ENCODE results near the gene HES5.

The HES5 gene

GRCh38 chr1:2493691-2494322 is 36.3 kb downstream of the HES5 start:
- no peak overlapping the region for H3K4me3 ChIP-seq (ENCODE audit: control insufficient read depth, low read depth, low read length)
- no peak for DNase-seq (ENCODE audit: low read depth)
- TF ChIP-seq CTCF (conservative IDR thresholded peaks at IDR 0.05; ENCODE audit: control insufficient read depth, insufficient read depth, low read depth, low read length), result no peak

- H3K4me3 ChIP-seq (ENCODE audit: control insufficient read depth, low read depth, low read length), result no peak overlapping the region
- no peak for DNase-seq (ENCODE audit: low read depth)
- TF ChIP-seq CTCF (conservative IDR thresholded peaks at IDR 0.05; ENCODE audit: control insufficient read depth, insufficient read depth, low read depth, low read length), result no peak
Observed at GRCh38 chr1:2493218-2493617, 36.8 kb downstream of the HES5 start.

GRCh38 chr1:2492091-2492490 is 38.0 kb downstream of the HES5 start:
- TF ChIP-seq CTCF (conservative IDR thresholded peaks at IDR 0.05; ENCODE audit: control insufficient read depth, insufficient read depth, low read depth, low read length), result no peak
- no peak overlapping the region for H3K4me3 ChIP-seq (ENCODE audit: control insufficient read depth, low read depth, low read length)
- DNase-seq (ENCODE audit: low read depth), result no peak

GRCh38 chr1:2489615-2490014 is 40.4 kb downstream of the HES5 start:
- no peak for DNase-seq (ENCODE audit: low read depth)
- H3K4me3 ChIP-seq (ENCODE audit: control insufficient read depth, low read depth, low read length), result no peak overlapping the region
- TF ChIP-seq CTCF (conservative IDR thresholded peaks at IDR 0.05; ENCODE audit: control insufficient read depth, insufficient read depth, low read depth, low read length), result no peak

GRCh38 chr1:2488688-2489087 is 41.4 kb downstream of the HES5 start:
- H3K4me3 ChIP-seq (ENCODE audit: control insufficient read depth, low read depth, low read length), result no peak overlapping the region
- TF ChIP-seq CTCF (conservative IDR thresholded peaks at IDR 0.05; ENCODE audit: control insufficient read depth, insufficient read depth, low read depth, low read length), result no peak
- no peak for DNase-seq (ENCODE audit: low read depth)

- TF ChIP-seq CTCF (conservative IDR thresholded peaks at IDR 0.05; ENCODE audit: control insufficient read depth, insufficient read depth, low read depth, low read length), result no peak
- no peak overlapping the region for H3K4me3 ChIP-seq (ENCODE audit: control insufficient read depth, low read depth, low read length)
- no peak for DNase-seq (ENCODE audit: low read depth)
Observed at GRCh38 chr1:2486558-2486957, 43.5 kb downstream of the HES5 start.

- no peak overlapping the region for H3K4me3 ChIP-seq (ENCODE audit: control insufficient read depth, low read depth, low read length)
- TF ChIP-seq CTCF (conservative IDR thresholded peaks at IDR 0.05; ENCODE audit: control insufficient read depth, insufficient read depth, low read depth, low read length), result no peak
- DNase-seq (ENCODE audit: low read depth), result no peak
Observed at GRCh38 chr1:2486041-2486440, 44.0 kb downstream of the HES5 start.

Measured in fibroblast of mammary gland (primary cell).